ENCODE data around the gene ZDHHC16. TPM values are rescaled to one million over a fixed set of nuclear protein-coding genes. Genes with fewer than 3 reads are reported as not detected.

ZDHHC16 gene
- polyA plus RNA-seq, 3 donors, result 16.3 to 26.4 (median 24.1) TPM

- Histone ChIP-seq H3K27ac (ENCODE audit: low read depth in 1 of 2, low read length in 2 of 2) (peak overlapping the region in 1 of 2 donors; percentile 11), H3K27me3 (ENCODE audit: control insufficient read depth in 2 of 2, insufficient read depth in 2 of 2, low read length in 2 of 2) (no peaks in the 10 kb centered on the region), H3K36me3 (replicated peaks in 1 of 2; ENCODE audit: control insufficient read depth in 1 of 2, insufficient read depth in 2 of 2, low read length in 2 of 2) (peaks cover 0 to 14% of the 10 kb centered on the region in 2 donors), H3K79me2 (ENCODE audit: insufficient read depth, low read length) (peaks cover 82% of the 10 kb centered on the region), H3K9ac (ENCODE audit: insufficient read depth, low read length, poor library complexity, severe bottlenecking) (no peak overlapping the region), H3K4me2 (replicated peaks; ENCODE audit: extremely low read depth, low read length, poor library complexity, severe bottlenecking) (no peak overlapping the region), H2AFZ (ENCODE audit: insufficient read depth, low read depth, low read length, poor library complexity, severe bottlenecking) (no peak overlapping the region), H4K20me1 (ENCODE audit: insufficient read depth, low read length) (peaks cover 71% of the 10 kb centered on the region), H3K4me3 (replicated peaks in 1 of 3; ENCODE audit: low read depth in 2 of 3, low read length in 3 of 3) (no peak overlapping the region), H3K9me3 (replicated peaks in 1 of 2; ENCODE audit: control insufficient read depth in 1 of 2, insufficient read depth in 1 of 2, low read length in 2 of 2) (no peaks in the 10 kb centered on the region), H3K4me1 (ENCODE audit: control insufficient read depth in 1 of 2, insufficient read depth in 2 of 2, low read length in 2 of 2) (peaks cover 14 to 31% of the 10 kb centered on the region in 2 donors)
- DNase-seq, result no peak
- H3K27me3 Mint-ChIP-seq (ENCODE audit: low read depth in 3 of 3), result peaks cover 0 to 2% (median 0%) of the 10 kb centered on the region in 3 donors
- H3K4me1 Mint-ChIP-seq, result peaks cover 38% of the 10 kb centered on the region
- H3K9me3 Mint-ChIP-seq, result peaks cover 0 to 2% (median 0%) of the 10 kb centered on the region in 7 donors
- peaks cover 2 to 23% of the 10 kb centered on the region in 2 donors for H3K36me3 Mint-ChIP-seq
- TF ChIP-seq CTCF (IDR thresholded peaks at IDR 0.05), result no peak
- 49% methylated on average over 5 of the region's 7 CpGs for WGBS (ENCODE audit: insufficient coverage)
- peak overlapping the region in 2 of 7 donors; percentile 27 to 88 for H3K27ac Mint-ChIP-seq
- intact Hi-C loops (cut with micrococcal nuclease), result loop anchor here (5.0 to 10.0 kb wide), 6 partner anchors 48 to 160 kb away; partner anchors contain the start of genes EXOSC1 (in 2 of the 2), ZDHHC16 (in 2 of the 2), FRAT2 (in 1 of the 2) and RRP12 (in 1 of the 2)
- no peak overlapping the region for H3K4me3 Mint-ChIP-seq
Observed at GRCh38 chr10:97494863-97495506, 49.0 kb downstream of the ZDHHC16 start.

GRCh38 chr10:97497572-97498075, 51.6 kb downstream of the ZDHHC16 start:
- H3K79me2 ChIP-seq (ENCODE audit: insufficient read depth, low read length), result peaks cover 71% of the 10 kb centered on the region
- peak overlapping the region; percentile 88 to 96 (median 94) for H3K27ac Mint-ChIP-seq
- peak; percentile 32 to 44 (median 43) for DNase-seq
- H3K4me3 Mint-ChIP-seq, result peak overlapping the region; percentile 92 to 97
- peak overlapping the region; percentile 79 to 90 for H3K27ac ChIP-seq (ENCODE audit: low read depth in 1 of 2, low read length in 2 of 2)
- H3K9me3 ChIP-seq (replicated peaks in 1 of 2; ENCODE audit: control insufficient read depth in 1 of 2, insufficient read depth in 1 of 2, low read length in 2 of 2), result no peaks in the 10 kb centered on the region
- no peak for TF ChIP-seq CTCF (IDR thresholded peaks at IDR 0.05)
- H3K4me2 ChIP-seq (replicated peaks; ENCODE audit: extremely low read depth, low read length, poor library complexity, severe bottlenecking), result peak overlapping the region; percentile 92
- peaks cover 52% of the 10 kb centered on the region for H3K4me1 Mint-ChIP-seq
- peak overlapping the region; percentile 82 for H3K9ac ChIP-seq (ENCODE audit: insufficient read depth, low read length, poor library complexity, severe bottlenecking)
- peaks cover 23 to 48% of the 10 kb centered on the region in 2 donors for H3K4me1 ChIP-seq (ENCODE audit: control insufficient read depth in 1 of 2, insufficient read depth in 2 of 2, low read length in 2 of 2)
- H3K36me3 ChIP-seq (replicated peaks in 1 of 2; ENCODE audit: control insufficient read depth in 1 of 2, insufficient read depth in 2 of 2, low read length in 2 of 2), result peaks cover 0 to 14% of the 10 kb centered on the region in 2 donors
- peaks cover 15 to 19% of the 10 kb centered on the region in 2 donors for H3K36me3 Mint-ChIP-seq
- peaks cover 72% of the 10 kb centered on the region for H4K20me1 ChIP-seq (ENCODE audit: insufficient read depth, low read length)
- intact Hi-C loops (cut with micrococcal nuclease), result loop anchor here (5.0 to 10.0 kb wide), 6 partner anchors 50 to 163 kb away; partner anchors contain the start of genes EXOSC1 (in 2 of the 2), ZDHHC16 (in 2 of the 2), FRAT2 (in 1 of the 2) and RRP12 (in 1 of the 2)
- peak overlapping the region; percentile 67 to 96 (median 95) for H3K4me3 ChIP-seq (replicated peaks in 1 of 3; ENCODE audit: low read depth in 2 of 3, low read length in 3 of 3)
- WGBS (ENCODE audit: insufficient coverage), result 0% methylated on average over 17 of the region's 22 CpGs
- H3K9me3 Mint-ChIP-seq, result peaks cover 0 to 2% (median 0%) of the 10 kb centered on the region in 7 donors
- H3K27me3 Mint-ChIP-seq (ENCODE audit: low read depth in 3 of 3), result peaks cover 0 to 2% (median 0%) of the 10 kb centered on the region in 3 donors
- H3K27me3 ChIP-seq (ENCODE audit: control insufficient read depth in 2 of 2, insufficient read depth in 2 of 2, low read length in 2 of 2), result no peaks in the 10 kb centered on the region
- peak overlapping the region; percentile 96 for H2AFZ ChIP-seq (ENCODE audit: insufficient read depth, low read depth, low read length, poor library complexity, severe bottlenecking)
